AG04449 (cell line): ENCODE data around the gene DYNC2I2.
"Not testable (repeated sequence)": the region's sequence is repeated elsewhere in the genome, so short reads cannot be mapped to it uniquely, and the experiment has no call there.

Experiments used
- CTCF ChIA-PET: fragments of 350-600 bp; formaldehyde crosslinking; extraction: SDS; loops from one replicate; lab custom pipeline; 2021; ENCODE audit warnings: antibody characterized with exemption; lab: Yijun Ruan, JAX
- POLR2A ChIA-PET: fragments of 400-600, 350-600 bp; formaldehyde crosslinking; extraction: SDS; loops from one replicate; lab custom pipeline; 2020; ENCODE audit warnings: antibody characterized with exemption, inconsistent platforms; lab: Yijun Ruan, JAX
- DNase-seq: peaks from one replicate; pipeline ENCODE4 v3.0.0-alpha.2; 2010; ENCODE audit warnings: low read depth, low spot score
- H3K4me3 ChIP-seq: 2 replicates; pipeline ENCODE4 v1.5.1; 2011; ENCODE audit warnings: low read depth, mild to moderate bottlenecking, control low read depth, low read length
- TF ChIP-seq, protein P1 (sequence below): IDR thresholded peaks from one replicate; pipeline ENCODE4 v1.5.1; 2011; ENCODE audit warnings: mild to moderate bottlenecking, moderate library complexity, low read length, control low read depth, inconsistent platforms; ENCODE audit not compliant: insufficient read depth; ENCODE audit errors: missing control alignments

Gene DYNC2I2

GRCh38 chr9:128587453-128587852 lies 69.2 kb downstream of the DYNC2I2 start:
- CTCF ChIA-PET: interaction anchor here (1.2 to 1.6 kb wide), 2 partner anchors 12 to 48 kb away, joined by 3 to 5 read pairs; no protein-coding TSS in a partner anchor
- no peak overlapping the region for H3K4me3 ChIP-seq
- TF ChIP-seq, protein P1, sequence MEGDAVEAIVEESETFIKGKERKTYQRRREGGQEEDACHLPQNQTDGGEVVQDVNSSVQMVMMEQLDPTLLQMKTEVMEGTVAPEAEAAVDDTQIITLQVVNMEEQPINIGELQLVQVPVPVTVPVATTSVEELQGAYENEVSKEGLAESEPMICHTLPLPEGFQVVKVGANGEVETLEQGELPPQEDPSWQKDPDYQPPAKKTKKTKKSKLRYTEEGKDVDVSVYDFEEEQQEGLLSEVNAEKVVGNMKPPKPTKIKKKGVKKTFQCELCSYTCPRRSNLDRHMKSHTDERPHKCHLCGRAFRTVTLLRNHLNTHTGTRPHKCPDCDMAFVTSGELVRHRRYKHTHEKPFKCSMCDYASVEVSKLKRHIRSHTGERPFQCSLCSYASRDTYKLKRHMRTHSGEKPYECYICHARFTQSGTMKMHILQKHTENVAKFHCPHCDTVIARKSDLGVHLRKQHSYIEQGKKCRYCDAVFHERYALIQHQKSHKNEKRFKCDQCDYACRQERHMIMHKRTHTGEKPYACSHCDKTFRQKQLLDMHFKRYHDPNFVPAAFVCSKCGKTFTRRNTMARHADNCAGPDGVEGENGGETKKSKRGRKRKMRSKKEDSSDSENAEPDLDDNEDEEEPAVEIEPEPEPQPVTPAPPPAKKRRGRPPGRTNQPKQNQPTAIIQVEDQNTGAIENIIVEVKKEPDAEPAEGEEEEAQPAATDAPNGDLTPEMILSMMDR: no peak
- DNase-seq: no peak
- POLR2A ChIA-PET: no interaction called here

GRCh38 chr9:128586934-128587333 lies 69.7 kb downstream of the DYNC2I2 start:
- DNase-seq, POLR2A ChIA-PET, H3K4me3 ChIP-seq: not testable (repeated sequence)
- CTCF ChIA-PET: interaction anchor here (0.7 to 1.6 kb wide), 3 partner anchors 12 to 48 kb away, joined by 3 to 5 read pairs (median 3); no protein-coding TSS in a partner anchor

- CTCF ChIA-PET: interaction anchor here (1.0 kb wide), 1 partner anchor 18 kb away, joined by 3 read pairs; no protein-coding TSS in a partner anchor
- POLR2A ChIA-PET: not testable (repeated sequence)
Observed at GRCh38 chr9:128585155-128585554, 71.5 kb downstream of the DYNC2I2 start.

More at GRCh38 chr9:128585155-128585554, 71.5 kb downstream of the DYNC2I2 start:
- not testable (repeated sequence) for DNase-seq, H3K4me3 ChIP-seq
